Measurements from ENCODE around the gene UGT1A10.

UGT1A10 gene

GRCh38 chr2:233793465-233794127 lies 157.3 kb downstream of the UGT1A10 start:
- Histone ChIP-seq H3K36me3 (ENCODE audit: control insufficient read depth, insufficient read depth, low read length) (no peaks in the 10 kb centered on the region), H3K4me3 (replicated peaks; ENCODE audit: low read depth, low read length) (no peak overlapping the region), H3K27me3 (replicated peaks; ENCODE audit: control insufficient read depth, insufficient read depth, low read length) (no peaks in the 10 kb centered on the region; the same call in 1 of the 2 replicates)
- TF ChIP-seq CTCF (IDR thresholded peaks at IDR 0.05; ENCODE audit: insufficient read depth, low read length, poor library complexity, severe bottlenecking) = no peak
- no peak for DNase-seq (ENCODE audit: extremely low read depth, insufficient read length)

GRCh38 chr2:233794128-233794658 lies 157.9 kb downstream of the UGT1A10 start:
- H3K4me3 ChIP-seq (replicated peaks; ENCODE audit: low read depth, low read length) = no peak overlapping the region
- H3K27me3 ChIP-seq (replicated peaks; ENCODE audit: control insufficient read depth, insufficient read depth, low read length) = no peaks in the 10 kb centered on the region; the same call in 1 of the 2 replicates
- TF ChIP-seq CTCF (IDR thresholded peaks at IDR 0.05; ENCODE audit: insufficient read depth, low read length, poor library complexity, severe bottlenecking) = no peak
- H3K36me3 ChIP-seq (ENCODE audit: control insufficient read depth, insufficient read depth, low read length) = no peaks in the 10 kb centered on the region
- no peak for DNase-seq (ENCODE audit: extremely low read depth, insufficient read length)

DNA sequence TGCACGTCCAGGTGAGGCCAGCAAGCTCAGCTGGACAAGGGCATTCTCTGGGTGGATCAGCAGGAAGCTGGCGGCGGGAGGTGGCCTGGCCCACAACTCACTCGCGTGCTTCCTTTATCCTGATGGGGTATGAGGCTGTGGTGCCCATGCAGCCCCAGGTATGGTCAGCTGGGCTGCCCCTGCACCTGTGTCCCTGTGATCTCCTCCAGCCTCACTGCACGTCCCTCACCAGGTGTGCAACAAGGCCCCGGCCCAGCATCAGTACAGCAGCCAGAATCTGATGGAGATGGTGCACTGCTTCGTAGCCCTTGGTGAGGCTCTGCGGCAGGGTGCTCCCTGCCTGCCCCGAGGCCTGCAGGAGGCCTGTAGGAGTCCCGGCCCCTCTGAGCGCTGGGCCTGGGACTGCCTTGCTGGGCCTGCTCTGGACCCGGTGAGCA lies 159.5 kb downstream of the UGT1A10 start:
- no peak for DNase-seq (ENCODE audit: extremely low read depth, insufficient read length)
- Histone ChIP-seq H3K36me3 (ENCODE audit: control insufficient read depth, insufficient read depth, low read length) (no peaks in the 10 kb centered on the region), H3K4me3 (replicated peaks; ENCODE audit: low read depth, low read length) (no peak overlapping the region), H3K27me3 (replicated peaks; ENCODE audit: control insufficient read depth, insufficient read depth, low read length) (no peaks in the 10 kb centered on the region; the same call in 1 of the 2 replicates)
- TF ChIP-seq CTCF (IDR thresholded peaks at IDR 0.05; ENCODE audit: insufficient read depth, low read length, poor library complexity, severe bottlenecking) = no peak

DNA sequence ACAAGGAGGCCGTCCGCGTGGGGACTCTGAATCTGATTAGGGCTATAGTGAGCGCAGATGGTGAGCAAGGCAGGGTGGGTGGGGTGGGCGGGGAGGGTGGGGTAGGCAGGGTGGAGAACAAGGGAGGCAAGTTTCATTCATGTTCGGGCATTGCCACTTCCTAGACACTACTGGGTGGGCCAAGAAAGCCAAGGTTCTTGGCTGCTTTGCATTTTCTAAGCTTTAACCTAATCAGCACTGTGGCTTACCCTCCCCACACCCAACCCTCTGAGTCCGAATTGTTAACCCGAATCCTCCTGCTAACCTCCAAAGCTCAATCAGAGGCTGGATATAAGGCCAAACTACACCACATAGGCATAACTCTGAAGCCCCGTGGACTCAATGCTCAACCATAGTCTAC lies 160.0 kb downstream of the UGT1A10 start:
- Histone ChIP-seq H3K27me3 (replicated peaks; ENCODE audit: control insufficient read depth, insufficient read depth, low read length) (no peaks in the 10 kb centered on the region; the same call in 1 of the 2 replicates), H3K4me3 (replicated peaks; ENCODE audit: low read depth, low read length) (no peak overlapping the region), H3K36me3 (ENCODE audit: control insufficient read depth, insufficient read depth, low read length) (no peaks in the 10 kb centered on the region)
- no peak for TF ChIP-seq CTCF (IDR thresholded peaks at IDR 0.05; ENCODE audit: insufficient read depth, low read length, poor library complexity, severe bottlenecking)
- no peak for DNase-seq (ENCODE audit: extremely low read depth, insufficient read length)

GRCh38 chr2:233798335-233799086 lies 162.3 kb downstream of the UGT1A10 start:
- Histone ChIP-seq H3K4me3 (replicated peaks; ENCODE audit: low read depth, low read length) (no peak overlapping the region), H3K27me3 (replicated peaks; ENCODE audit: control insufficient read depth, insufficient read depth, low read length) (no peaks in the 10 kb centered on the region; the same call in 1 of the 2 replicates), H3K36me3 (ENCODE audit: control insufficient read depth, insufficient read depth, low read length) (no peaks in the 10 kb centered on the region)
- TF ChIP-seq CTCF (IDR thresholded peaks at IDR 0.05; ENCODE audit: insufficient read depth, low read length, poor library complexity, severe bottlenecking) = no peak
- DNase-seq (ENCODE audit: extremely low read depth, insufficient read length) = no peak

All from GM06990 (cell line).